Skin of body (tissue), 2 donors: Measurements from ENCODE around the gene COX10. TPM values are rescaled to one million over a fixed set of nuclear protein-coding genes. Genes with fewer than 3 reads are reported as not detected.
"Not testable (repeated sequence)": the region's sequence is repeated elsewhere in the genome, so short reads cannot be mapped to it uniquely, and the experiment has no call there.

Source experiments
- DNase-seq: peaks from one replicate; lab custom pipeline; 2025; lab: John Stamatoyannopoulos, UW
- total RNA-seq: library from RNA; depleted of rRNA; stranded (reverse); fragments of >200 nt; gene quantifications from one replicate; pipeline ENCODE4 v1.2.3, GENCODE V29; 2014

The COX10 gene
- total RNA-seq, 1 donor from 2014 or later, result 13.8 TPM

DNA sequence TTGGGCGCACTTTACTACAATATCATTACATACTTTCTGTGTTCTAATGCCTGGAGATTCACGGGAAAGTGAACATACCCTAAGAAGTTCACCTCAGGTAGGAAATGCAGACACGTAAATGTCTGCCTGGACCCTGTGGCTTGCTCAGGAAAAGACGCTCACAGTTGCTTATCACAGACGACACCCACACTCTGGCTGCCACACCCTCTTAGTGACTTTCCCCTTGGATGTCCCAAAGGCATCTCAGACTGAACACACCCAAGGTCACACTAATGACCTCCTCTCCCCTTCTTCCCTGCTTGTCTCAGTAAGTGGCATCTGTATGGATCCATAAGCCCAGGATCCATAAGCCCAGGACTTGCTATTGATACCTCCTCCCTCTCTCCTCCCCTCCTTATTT lies 134.8 kb downstream of the COX10 start:
- no peak for DNase-seq

GRCh38 chr17:14204546-14204945 lies 135.2 kb downstream of the COX10 start:
- no peak for DNase-seq

- no peak for DNase-seq
Measured at GRCh38 chr17:14205380-14205779, 136.1 kb downstream of the COX10 start.

- no peak for DNase-seq
Measured at GRCh38 chr17:14205992-14206461, 136.7 kb downstream of the COX10 start.

GRCh38 chr17:14206891-14207290 lies 137.6 kb downstream of the COX10 start:
- no peak for DNase-seq

GRCh38 chr17:14207791-14208190 lies 138.5 kb downstream of the COX10 start:
- no peak for DNase-seq

DNA sequence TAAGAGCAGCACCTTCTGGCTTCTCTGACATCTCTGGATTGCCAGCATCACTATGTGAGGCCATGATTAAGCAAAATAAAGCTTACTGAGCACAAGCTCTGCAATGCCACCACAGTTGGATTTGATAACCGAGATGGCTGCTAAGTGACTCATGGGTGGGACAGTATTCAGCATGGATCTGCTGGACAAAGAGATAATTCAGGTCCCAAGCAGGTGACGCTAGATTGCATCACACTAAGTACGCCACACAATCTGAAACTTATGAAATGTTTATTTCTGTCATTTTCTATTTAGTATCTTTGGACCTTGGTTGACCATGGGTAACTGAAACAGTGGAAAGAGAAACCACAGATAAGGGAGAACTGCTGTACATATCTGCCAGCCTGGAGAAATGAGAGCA lies 139.9 kb downstream of the COX10 start:
- no peak for DNase-seq

DNA sequence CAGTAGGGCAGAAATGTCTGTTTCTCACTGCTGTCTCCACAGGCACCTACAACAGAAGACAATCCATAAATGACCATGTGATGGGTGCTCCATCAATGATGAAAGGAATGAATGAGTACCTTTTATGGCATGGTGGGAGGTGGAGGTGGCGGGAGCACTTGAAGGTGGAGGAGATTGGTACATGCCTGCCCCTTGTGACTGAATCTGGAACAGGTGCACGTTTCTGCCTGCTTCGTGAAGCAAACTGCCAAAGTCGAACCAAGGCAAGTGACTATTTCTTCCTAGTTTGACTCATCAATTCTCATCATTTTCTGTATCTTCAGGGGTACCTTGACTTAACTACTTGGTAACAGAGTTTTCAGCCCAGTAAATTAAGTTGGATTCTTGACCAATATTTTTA lies 141.9 kb downstream of the COX10 start:
- no peak for DNase-seq

- no peak for DNase-seq
Measured at GRCh38 chr17:14211801-14212200, 142.5 kb downstream of the COX10 start.

GRCh38 chr17:14212401-14212800 lies 143.1 kb downstream of the COX10 start:
- no peak for DNase-seq

DNA sequence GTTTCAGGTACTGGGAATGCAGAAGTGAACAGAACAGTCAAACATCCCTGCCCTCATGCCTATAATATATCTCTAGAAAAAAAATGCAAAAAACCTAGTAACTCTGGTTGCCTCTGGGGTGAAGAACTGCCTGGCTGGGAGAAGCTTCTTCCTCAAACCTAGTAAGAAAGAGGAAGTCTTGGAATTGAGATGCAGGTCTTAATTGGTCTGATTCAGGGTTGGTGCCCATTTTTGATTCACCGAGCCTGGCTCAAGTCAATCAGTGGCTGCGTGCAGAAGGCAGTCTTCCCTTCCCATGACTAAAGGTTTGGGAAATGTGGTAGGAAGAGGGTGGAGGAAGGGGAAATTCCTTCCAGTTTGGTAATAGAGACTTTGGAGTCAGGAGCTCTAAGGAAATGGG lies 145.0 kb downstream of the COX10 start:
- no peak for DNase-seq

GRCh38 chr17:14222611-14223010 lies 153.3 kb downstream of the COX10 start:
- DNase-seq, result no peak

DNA sequence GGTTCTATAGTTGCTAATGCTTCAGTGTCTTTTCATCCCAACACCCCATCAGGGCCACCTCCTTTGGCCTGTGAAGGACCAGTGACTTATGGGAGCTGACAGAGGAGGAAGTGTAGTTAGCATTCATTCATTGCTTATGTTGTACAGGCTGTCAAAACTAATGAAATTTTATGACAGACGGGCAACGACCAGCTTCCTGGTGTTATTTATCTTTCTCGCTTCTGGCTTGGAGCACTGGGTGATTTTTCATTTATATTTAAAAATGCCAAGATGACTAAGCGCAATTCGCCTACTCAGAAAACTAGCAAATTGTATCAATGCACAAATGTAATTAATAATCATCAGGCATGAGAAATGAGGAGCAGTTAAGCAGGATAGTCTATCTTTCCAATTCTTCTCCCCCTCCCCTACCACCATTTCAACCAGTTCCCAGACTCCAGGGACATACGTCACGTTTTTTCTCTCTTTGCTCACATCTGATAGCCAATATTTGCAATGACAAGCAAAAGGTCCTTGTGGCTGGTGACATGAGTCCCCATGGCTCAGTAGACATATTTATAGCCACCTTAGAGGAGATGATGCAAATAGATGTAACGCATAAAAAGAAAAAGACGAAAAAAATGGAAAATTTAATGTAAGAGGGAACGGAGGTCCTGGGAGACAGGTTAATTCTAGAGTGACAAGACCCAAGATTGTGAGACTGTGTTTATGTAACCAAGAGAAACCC lies 156.1 kb downstream of the COX10 start:
- DNase-seq, result no peak

GRCh38 chr17:14227052-14227451 lies 157.7 kb downstream of the COX10 start:
- DNase-seq, result no peak

DNA sequence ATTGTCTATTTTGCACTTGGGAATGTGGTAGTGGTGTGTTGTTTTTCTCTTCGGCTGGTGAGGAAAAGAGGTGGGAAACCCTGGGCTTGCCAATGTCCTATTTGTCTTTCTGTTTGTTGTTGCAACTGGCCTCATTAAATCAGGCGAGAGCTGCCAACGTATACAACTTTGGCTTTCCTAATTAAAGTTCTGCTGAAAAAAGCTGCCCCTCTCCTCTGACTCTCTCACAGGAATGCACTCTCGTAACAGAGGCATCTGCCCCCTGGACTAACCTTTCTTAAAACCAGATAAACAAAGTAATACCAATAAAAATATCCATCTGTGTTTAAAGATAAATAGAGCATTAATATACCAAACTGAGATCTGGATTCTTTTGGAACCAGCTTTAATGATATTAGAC lies 159.6 kb downstream of the COX10 start:
- no peak for DNase-seq

DNA sequence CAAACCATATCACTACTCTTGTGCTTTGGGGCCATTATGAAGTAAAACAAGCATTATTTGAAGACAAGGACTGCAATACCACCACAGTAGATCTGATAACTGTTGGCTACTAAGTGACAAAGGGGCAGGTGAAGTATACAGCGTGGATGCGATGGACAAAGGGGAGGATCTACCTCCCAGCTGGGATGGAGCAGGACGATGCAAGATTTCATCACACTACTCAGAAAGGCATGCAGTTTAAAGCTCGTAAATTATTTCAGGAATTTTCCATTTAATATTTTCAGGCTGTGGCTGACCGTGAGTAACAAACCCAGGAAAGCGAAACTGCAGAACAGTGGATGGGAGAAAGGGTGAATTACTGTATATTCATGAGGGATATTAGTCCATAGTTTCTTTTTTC lies 161.9 kb downstream of the COX10 start:
- DNase-seq, result not testable (repeated sequence)

DNA sequence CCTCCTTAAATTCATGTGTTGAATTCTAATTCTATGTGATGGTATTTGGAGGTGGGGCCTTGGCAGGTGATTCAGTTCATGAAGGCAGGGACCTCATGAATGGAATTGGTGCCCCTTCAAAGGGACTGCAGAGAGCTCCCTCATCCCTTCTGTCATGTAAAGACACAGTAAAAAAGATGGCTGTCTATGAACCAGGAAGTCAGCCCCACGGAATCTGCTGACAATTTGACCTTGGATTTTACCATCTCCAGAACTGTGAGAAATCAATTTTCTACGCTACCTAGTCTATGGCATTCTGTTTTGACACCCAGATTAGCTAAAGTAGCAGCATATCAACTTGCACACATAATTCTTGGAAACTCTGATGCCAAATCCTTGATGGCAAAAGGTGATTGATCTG lies 165.7 kb downstream of the COX10 start:
- DNase-seq, result not testable (repeated sequence)

DNA sequence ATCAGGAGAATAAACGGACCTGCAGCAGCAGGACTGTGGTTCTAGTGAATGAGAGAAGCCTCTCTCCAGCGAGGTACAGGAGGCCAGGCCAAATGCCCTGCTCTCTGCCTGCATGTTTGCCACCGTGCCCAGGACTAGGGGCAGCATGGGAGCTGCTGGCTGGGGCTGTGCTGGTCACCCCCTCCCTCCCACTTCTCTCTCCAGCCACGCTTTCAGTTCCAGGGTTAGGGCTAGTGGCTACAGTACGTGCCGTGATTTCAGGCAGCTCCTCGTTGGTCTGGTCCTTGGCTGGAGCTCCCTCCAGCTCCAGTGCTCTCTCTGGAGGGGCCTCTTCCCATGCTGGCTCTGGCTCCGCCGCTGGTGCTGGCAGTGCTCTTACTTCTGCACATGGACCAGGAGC lies 166.7 kb downstream of the COX10 start:
- DNase-seq, result not testable (repeated sequence)

DNA sequence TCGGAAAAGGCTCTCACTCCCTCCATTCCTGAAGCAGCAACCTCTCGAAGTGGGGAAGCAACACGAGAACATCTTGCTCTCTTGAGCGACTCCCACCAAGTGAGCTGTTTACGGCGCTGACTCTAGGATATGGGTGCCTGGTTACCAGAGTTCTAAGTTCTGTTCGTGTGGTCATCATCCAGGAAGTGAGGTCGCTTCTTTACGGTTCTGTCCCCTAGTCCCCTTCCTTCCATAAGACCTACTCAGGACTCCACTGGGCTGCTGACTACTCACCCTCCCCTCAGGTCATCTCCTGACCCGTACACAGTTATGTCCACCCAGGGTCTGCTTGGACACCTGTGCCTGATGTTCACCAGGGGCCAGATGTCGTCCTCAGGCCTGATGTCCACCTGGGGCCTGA lies 167.5 kb downstream of the COX10 start, which contains the start of gene CDRT15:
CDRT15 (minus strand) TSS at position 101 of the 400 bp plus-strand sequence; CDS start at position 72, 29 bp downstream.
- DNase-seq, result not testable (repeated sequence)

GRCh38 chr17:14239271-14239670 lies 170.0 kb downstream of the COX10 start:
- not testable (repeated sequence) for DNase-seq

- DNase-seq, result no peak
Measured at GRCh38 chr17:14245002-14245401, 175.7 kb downstream of the COX10 start.

DNA sequence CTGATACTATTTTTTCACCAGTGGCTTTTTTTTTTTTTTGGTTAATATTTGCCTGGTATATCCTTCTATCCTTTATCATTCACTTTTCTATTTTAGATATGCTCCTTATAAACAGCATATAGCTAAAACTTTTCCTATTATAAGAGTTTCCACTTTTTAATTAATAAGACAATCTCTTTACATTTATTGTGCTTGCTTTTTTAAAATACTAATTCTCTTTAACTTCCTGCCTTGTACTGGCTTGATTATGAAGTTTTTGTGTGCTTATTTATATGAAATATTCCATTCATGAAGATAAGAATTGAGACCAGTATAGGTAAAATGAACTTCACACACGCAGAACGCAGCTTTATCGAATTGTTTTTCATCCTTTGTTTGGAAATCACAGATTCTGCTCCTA lies 176.3 kb downstream of the COX10 start:
- no peak for DNase-seq
